ENCODE measurements around the gene IGDCC3.
"Not testable (repeated sequence)": the region's sequence is repeated elsewhere in the genome, so short reads cannot be mapped to it uniquely, and the experiment has no call there.

IGDCC3 gene

GRCh38 chr15:65406424-65407000 is 28.7 kb upstream of the IGDCC3 start:
- in situ Hi-C loops (cut with MboI; ENCODE audit: low sequenced_read_pairs), result no loop called here

GRCh38 chr15:65405791-65406423 is 28.1 kb upstream of the IGDCC3 start:
- in situ Hi-C loops (cut with MboI; ENCODE audit: low sequenced_read_pairs), result no loop called here

- in situ Hi-C loops (cut with MboI; ENCODE audit: low sequenced_read_pairs), result no loop called here
Measured at GRCh38 chr15:65404186-65404872, 26.5 kb upstream of the IGDCC3 start.

- in situ Hi-C loops (cut with MboI; ENCODE audit: low sequenced_read_pairs), result no loop called here
Measured at GRCh38 chr15:65402961-65403360, 25.2 kb upstream of the IGDCC3 start.

- in situ Hi-C loops (cut with MboI; ENCODE audit: low sequenced_read_pairs), result no loop called here
Measured at GRCh38 chr15:65401611-65402240, 23.9 kb upstream of the IGDCC3 start.

GRCh38 chr15:65400760-65401610 is 23.2 kb upstream of the IGDCC3 start:
- in situ Hi-C loops (cut with MboI; ENCODE audit: low sequenced_read_pairs), result no loop called here

- in situ Hi-C loops (cut with MboI; ENCODE audit: low sequenced_read_pairs), result no loop called here
Measured at GRCh38 chr15:65399997-65400396, 22.2 kb upstream of the IGDCC3 start.

GRCh38 chr15:65399001-65399706 is 21.4 kb upstream of the IGDCC3 start:
- in situ Hi-C loops (cut with MboI; ENCODE audit: low sequenced_read_pairs), result no loop called here

- in situ Hi-C loops (cut with MboI; ENCODE audit: low sequenced_read_pairs), result not testable (repeated sequence)
Measured at GRCh38 chr15:65398486-65398885, 20.7 kb upstream of the IGDCC3 start.

GRCh38 chr15:65396965-65397317 is 19.1 kb upstream of the IGDCC3 start:
- in situ Hi-C loops (cut with MboI; ENCODE audit: low sequenced_read_pairs), result no loop called here

GRCh38 chr15:65396283-65396964 is 18.6 kb upstream of the IGDCC3 start:
- in situ Hi-C loops (cut with MboI; ENCODE audit: low sequenced_read_pairs), result no loop called here

GRCh38 chr15:65395567-65396202 is 17.9 kb upstream of the IGDCC3 start:
- in situ Hi-C loops (cut with MboI; ENCODE audit: low sequenced_read_pairs), result no loop called here

GRCh38 chr15:65394936-65395335 is 17.1 kb upstream of the IGDCC3 start:
- in situ Hi-C loops (cut with MboI; ENCODE audit: low sequenced_read_pairs), result no loop called here

GRCh38 chr15:65394280-65394789 is 16.5 kb upstream of the IGDCC3 start:
- in situ Hi-C loops (cut with MboI; ENCODE audit: low sequenced_read_pairs), result no loop called here

GRCh38 chr15:65393557-65393956 is 15.8 kb upstream of the IGDCC3 start:
- in situ Hi-C loops (cut with MboI; ENCODE audit: low sequenced_read_pairs), result no loop called here

- in situ Hi-C loops (cut with MboI; ENCODE audit: low sequenced_read_pairs), result no loop called here
Measured at GRCh38 chr15:65393091-65393490, 15.3 kb upstream of the IGDCC3 start.

GRCh38 chr15:65392368-65392767 is 14.6 kb upstream of the IGDCC3 start:
- in situ Hi-C loops (cut with MboI; ENCODE audit: low sequenced_read_pairs), result no loop called here

- in situ Hi-C loops (cut with MboI; ENCODE audit: low sequenced_read_pairs), result no loop called here
Measured at GRCh38 chr15:65391732-65392131, 13.9 kb upstream of the IGDCC3 start.

GRCh38 chr15:65390447-65390846 is 12.6 kb upstream of the IGDCC3 start:
- in situ Hi-C loops (cut with MboI; ENCODE audit: low sequenced_read_pairs), result no loop called here
